ENCODE data around the gene KIF24.

GRCh38 chr9:34376596-34377403 is 47.7 kb upstream of the KIF24 start, which contains the start of gene MYORG:
- TF ChIP-seq CTCF (IDR thresholded peaks at IDR 0.05; ENCODE audit: low read length) = no peak
- TF ChIP-seq EZH2 (IDR thresholded peaks at IDR 0.05; ENCODE audit: borderline replicate concordance, low read length) = no peak

Measured in OCI-LY1 (cell line).